HFFc6 (cell line): ENCODE data around the gene TBXAS1. TPM values are rescaled to one million over a fixed set of nuclear protein-coding genes. Genes with fewer than 3 reads are reported as not detected.

Experiments
- DNase-seq: peaks from one replicate; pipeline ENCODE4 v3.0.0-alpha.2; 2018
- H3K27ac Mint-ChIP-seq: 2 replicates; pipeline ENCODE4 v1.8.0; 2020; ENCODE audit warnings: mild to moderate bottlenecking, mixed read lengths
- H3K27me3 Mint-ChIP-seq: 2 replicates; pipeline ENCODE4 v1.8.0; 2021; ENCODE audit warnings: mild to moderate bottlenecking, moderate library complexity, mixed read lengths; ENCODE audit not compliant: insufficient read depth
- H3K36me3 Mint-ChIP-seq: 2 replicates; pipeline ENCODE4 v1.8.0; 2021; ENCODE audit warnings: low read depth, mixed read lengths
- H3K4me1 Mint-ChIP-seq: 2 replicates; pipeline ENCODE4 v1.8.0; 2020; ENCODE audit warnings: low read depth, mixed read lengths
- H3K4me3 Mint-ChIP-seq: 2 replicates; pipeline ENCODE4 v1.8.0; 2020; ENCODE audit warnings: mild to moderate bottlenecking, moderate library complexity, mixed read lengths
- H3K9me3 Mint-ChIP-seq: 2 replicates; pipeline ENCODE4 v1.8.0; 2020; ENCODE audit warnings: mild to moderate bottlenecking, mixed read lengths
- total RNA-seq, 6 experiments: library from RNA; stranded (reverse); fragmentation: NEBNext Ultra II Directional; extraction: Animal tissue kit (Norgen Biotek cat#: 25700); gene quantifications; 2 replicates in 1 of 6; 3 replicates in 5 of 6; pipeline ENCODE4 v1.2.3, GENCODE V29; 2021
- TF ChIP-seq, protein P1 (sequence below): fragments of 200-600 bp; sonication (generic); IDR thresholded peaks from 2 replicates; pipeline ENCODE4 v1.5.0; 2021; ENCODE audit warnings: antibody characterized with exemption, mild to moderate bottlenecking

The TBXAS1 gene
- total RNA-seq, 6 experiments from 2014 or later: 0.47 to 1.8 (median 1.0) TPM

DNA sequence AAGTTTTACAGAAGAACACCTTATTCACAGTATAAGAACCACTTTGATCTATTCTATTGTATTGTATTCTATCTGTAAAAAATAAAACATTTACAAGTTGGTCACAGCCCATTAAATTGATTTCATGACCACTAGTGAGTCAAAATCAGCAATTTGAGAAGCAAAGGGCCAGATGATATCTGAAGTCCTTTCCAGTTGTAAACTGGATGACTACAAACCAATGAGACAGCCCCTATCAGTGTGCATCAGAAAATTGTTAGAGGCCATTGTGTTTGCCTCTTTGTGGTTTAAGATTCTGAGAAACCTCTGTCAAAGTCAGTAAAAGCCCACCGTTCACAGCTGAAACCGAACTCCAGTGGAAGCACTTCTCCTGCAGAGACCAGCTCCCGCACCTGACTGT lies 54.8 kb downstream of the TBXAS1 start:
- Mint-ChIP-seq H3K4me1 (peaks cover 11% of the 10 kb centered on the region), H3K27me3 (peaks cover 25% of the 10 kb centered on the region), H3K9me3 (no peaks in the 10 kb centered on the region), H3K27ac (no peak overlapping the region), H3K36me3 (peaks cover 10% of the 10 kb centered on the region; the same call in 1 of the 2 replicates), H3K4me3 (no peak overlapping the region)
- DNase-seq: no peak
- TF ChIP-seq, protein P1, sequence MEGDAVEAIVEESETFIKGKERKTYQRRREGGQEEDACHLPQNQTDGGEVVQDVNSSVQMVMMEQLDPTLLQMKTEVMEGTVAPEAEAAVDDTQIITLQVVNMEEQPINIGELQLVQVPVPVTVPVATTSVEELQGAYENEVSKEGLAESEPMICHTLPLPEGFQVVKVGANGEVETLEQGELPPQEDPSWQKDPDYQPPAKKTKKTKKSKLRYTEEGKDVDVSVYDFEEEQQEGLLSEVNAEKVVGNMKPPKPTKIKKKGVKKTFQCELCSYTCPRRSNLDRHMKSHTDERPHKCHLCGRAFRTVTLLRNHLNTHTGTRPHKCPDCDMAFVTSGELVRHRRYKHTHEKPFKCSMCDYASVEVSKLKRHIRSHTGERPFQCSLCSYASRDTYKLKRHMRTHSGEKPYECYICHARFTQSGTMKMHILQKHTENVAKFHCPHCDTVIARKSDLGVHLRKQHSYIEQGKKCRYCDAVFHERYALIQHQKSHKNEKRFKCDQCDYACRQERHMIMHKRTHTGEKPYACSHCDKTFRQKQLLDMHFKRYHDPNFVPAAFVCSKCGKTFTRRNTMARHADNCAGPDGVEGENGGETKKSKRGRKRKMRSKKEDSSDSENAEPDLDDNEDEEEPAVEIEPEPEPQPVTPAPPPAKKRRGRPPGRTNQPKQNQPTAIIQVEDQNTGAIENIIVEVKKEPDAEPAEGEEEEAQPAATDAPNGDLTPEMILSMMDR: no peak

DNA sequence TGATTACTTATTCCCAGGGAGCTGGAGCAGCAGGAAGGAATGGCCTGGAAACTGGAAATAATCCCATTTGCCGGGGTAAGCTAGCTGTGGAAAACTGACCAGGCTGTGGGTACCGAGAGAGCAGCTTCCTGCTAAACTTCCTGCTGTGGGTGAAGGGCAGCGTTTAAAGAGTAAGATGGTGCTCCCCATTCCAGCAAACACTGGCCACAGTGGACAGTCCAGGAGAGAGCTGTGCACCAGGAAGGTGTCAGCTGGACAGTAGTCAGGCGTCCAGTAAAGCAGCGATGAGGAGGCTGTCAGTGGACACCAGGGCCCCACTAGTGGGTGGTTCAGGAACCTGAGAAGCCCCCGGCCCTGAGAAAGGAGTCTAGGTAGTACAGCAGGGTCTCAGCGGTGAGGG lies 55.4 kb downstream of the TBXAS1 start:
- peaks cover 17% of the 10 kb centered on the region for H3K4me1 Mint-ChIP-seq
- H3K27ac Mint-ChIP-seq: no peak overlapping the region
- H3K9me3 Mint-ChIP-seq: no peaks in the 10 kb centered on the region
- TF ChIP-seq, protein P1: no peak
- H3K27me3 Mint-ChIP-seq: peaks cover 23% of the 10 kb centered on the region
- H3K36me3 Mint-ChIP-seq: peaks cover 10% of the 10 kb centered on the region; the same call in 1 of the 2 replicates
- no peak overlapping the region for H3K4me3 Mint-ChIP-seq
- no peak for DNase-seq

DNA sequence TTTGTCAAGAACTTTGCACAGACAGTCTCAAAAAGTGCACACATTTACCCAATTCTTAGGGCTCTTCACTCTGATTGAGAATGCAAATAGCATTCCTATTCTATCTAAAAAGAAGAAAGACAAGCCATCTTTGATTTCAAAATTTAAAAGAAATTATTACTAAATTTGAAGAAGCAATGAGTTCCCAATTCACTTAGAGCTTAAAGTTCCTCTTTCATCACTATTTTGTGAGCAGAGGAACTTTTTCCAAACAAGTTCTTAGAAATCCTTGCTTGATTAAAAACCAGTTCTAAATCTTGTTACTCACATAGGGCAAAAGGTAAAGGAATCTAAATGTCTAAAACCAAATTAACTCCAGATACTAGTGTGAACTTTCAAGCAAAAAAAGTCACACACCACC lies 56.4 kb downstream of the TBXAS1 start:
- H3K9me3 Mint-ChIP-seq: no peaks in the 10 kb centered on the region
- no peak overlapping the region for H3K27ac Mint-ChIP-seq

DNA sequence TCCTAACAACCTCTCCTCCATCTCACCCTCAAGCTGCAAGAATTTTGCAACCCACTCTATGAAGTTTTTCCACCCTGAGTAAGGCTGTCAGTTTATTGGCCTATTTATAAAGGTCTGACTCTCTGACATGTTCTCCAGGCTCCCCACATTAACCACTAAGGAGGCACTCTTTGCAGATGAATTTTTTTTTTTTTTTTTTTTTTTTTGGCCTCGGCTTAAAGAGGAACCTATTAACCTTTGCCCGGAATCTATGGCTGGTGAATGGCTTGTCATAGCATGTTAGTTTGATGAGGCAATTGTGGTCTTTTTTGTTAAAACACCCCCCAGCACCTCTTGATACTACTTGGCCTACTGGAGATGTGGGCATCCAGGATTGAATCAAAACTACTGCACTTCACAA lies 57.1 kb downstream of the TBXAS1 start:
- no peak for DNase-seq
- Mint-ChIP-seq H3K9me3 (no peaks in the 10 kb centered on the region), H3K4me1 (peaks cover 15% of the 10 kb centered on the region)

More for the DNA sequence above, 56.4 kb downstream of the TBXAS1 start:
- TF ChIP-seq, protein P1: no peak
- no peak for DNase-seq
- Mint-ChIP-seq H3K4me1 (peaks cover 15% of the 10 kb centered on the region), H3K27me3 (peaks cover 23% of the 10 kb centered on the region), H3K36me3 (peaks cover 10% of the 10 kb centered on the region; the same call in 1 of the 2 replicates), H3K4me3 (no peak overlapping the region)

DNA sequence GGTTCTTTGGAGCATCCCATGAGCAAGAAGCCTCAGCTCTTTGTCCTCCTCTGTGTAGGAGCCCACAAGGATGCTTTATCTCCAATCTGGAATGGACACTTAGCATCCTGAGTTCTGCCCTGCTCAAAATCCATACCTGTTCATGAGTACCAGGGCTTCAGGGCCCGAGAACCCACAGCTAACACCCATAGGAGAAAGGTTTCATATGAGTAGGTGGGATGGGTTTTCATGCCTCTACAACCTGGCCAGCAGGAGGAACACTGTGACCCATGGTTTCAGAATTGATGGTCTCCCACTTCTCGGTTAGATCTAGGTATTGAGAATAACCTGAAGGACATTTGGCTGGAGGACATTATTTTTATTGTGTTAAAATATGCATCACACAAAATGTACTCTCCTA lies 57.8 kb downstream of the TBXAS1 start:
- TF ChIP-seq, protein P1: no peak
- H3K27ac Mint-ChIP-seq: no peak overlapping the region
- DNase-seq: no peak
- peaks cover 22% of the 10 kb centered on the region for H3K27me3 Mint-ChIP-seq
- H3K9me3 Mint-ChIP-seq: no peaks in the 10 kb centered on the region
- peaks cover 10% of the 10 kb centered on the region; the same call in 1 of the 2 replicates for H3K36me3 Mint-ChIP-seq
- H3K4me1 Mint-ChIP-seq: peaks cover 15% of the 10 kb centered on the region
- no peak overlapping the region for H3K4me3 Mint-ChIP-seq

More for the DNA sequence above, 57.1 kb downstream of the TBXAS1 start:
- peaks cover 10% of the 10 kb centered on the region; the same call in 1 of the 2 replicates for H3K36me3 Mint-ChIP-seq
- H3K27me3 Mint-ChIP-seq: peaks cover 19% of the 10 kb centered on the region
- TF ChIP-seq, protein P1: no peak
- no peak overlapping the region for H3K4me3 Mint-ChIP-seq
- H3K27ac Mint-ChIP-seq: no peak overlapping the region
